Superior temporal gyrus (tissue), 1 donor: ENCODE measurements around the gene LDOC1.
A peak's percentile ranks its signal among the peaks of the same experiment; 100 is the strongest.
"Not testable (repeated sequence)": the region's sequence is repeated elsewhere in the genome, so short reads cannot be mapped to it uniquely, and the experiment has no call there.

Source experiments
- DNase-seq: peaks from one replicate; pipeline ENCODE4 v3.0.0-alpha.2; 2016; ENCODE audit errors: extremely low spot score

The LDOC1 gene

GRCh38 chrX:141176586-141177451 is at the start of gene LDOC1:
LDOC1 (minus strand) TSS chrX:141177129; CDS start chrX:141177021, 108 bp downstream.
- DNase-seq, result peak; percentile 79

DNA sequence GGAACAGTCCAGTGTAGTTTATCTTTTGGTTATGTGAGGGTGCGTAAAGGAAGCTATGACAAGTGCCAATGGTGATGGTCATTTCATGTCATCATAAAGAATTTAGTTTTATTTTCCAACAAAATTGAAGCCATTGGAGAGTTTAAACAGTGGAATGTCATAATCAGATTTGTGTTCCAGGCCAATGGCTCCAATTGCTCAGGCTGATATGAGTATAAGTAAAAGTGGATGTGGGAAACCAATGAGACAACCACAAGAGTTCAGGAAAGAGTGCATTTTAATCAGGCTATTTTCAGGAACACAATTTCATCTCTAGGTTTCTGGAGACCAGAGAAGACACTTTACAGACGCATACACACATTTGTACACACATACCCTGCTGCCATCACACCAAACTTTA is 44.7 kb upstream of the LDOC1 start:
- no peak for DNase-seq

- DNase-seq, result no peak
These were observed 43.5 kb upstream of the LDOC1 start for GRCh38 chrX:141220342-141221008.

- DNase-seq, result no peak
These were observed 37.3 kb upstream of the LDOC1 start for GRCh38 chrX:141214196-141214595.

DNA sequence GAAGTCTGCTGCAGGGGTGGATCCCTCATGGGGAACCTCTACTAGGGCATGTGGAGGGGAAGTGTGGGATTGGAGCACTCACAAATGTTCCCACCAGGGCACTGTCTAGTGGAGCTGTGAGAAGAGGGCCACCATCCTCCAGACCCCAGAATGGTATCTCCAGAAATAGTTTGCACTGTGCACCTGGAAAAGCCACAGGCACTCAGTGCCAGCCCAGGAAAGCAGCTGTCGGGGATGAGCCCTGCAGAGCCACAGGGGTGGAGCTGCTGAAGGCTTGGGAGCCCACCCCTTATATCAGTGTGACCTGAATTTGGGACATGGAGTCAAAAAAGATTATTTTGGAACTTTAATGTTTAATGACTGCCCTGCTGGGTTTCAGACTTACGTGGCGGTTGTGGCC is 25.0 kb upstream of the LDOC1 start:
- no peak for DNase-seq

- DNase-seq, result not testable (repeated sequence)
These were observed 11.6 kb upstream of the LDOC1 start for GRCh38 chrX:141188573-141188972.

DNA sequence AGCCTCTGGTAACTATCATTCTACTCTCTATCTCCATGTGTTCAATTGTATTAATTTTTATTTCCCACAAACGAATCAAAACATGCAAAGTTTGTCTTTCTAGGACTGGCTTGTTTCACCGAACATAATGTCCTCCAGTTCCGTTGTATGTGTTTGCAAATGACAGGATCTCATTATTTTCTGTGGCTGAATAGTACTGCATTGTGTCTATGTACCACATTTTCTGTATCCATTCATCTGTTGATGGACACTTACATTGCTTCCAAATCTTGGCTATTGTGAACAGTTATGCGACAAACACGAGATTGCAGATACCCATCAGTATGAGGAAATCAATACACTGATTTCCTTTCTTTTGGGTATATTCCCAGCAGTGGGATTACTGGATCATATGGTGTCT is 8.4 kb upstream of the LDOC1 start:
- DNase-seq, result peak; percentile 55

DNA sequence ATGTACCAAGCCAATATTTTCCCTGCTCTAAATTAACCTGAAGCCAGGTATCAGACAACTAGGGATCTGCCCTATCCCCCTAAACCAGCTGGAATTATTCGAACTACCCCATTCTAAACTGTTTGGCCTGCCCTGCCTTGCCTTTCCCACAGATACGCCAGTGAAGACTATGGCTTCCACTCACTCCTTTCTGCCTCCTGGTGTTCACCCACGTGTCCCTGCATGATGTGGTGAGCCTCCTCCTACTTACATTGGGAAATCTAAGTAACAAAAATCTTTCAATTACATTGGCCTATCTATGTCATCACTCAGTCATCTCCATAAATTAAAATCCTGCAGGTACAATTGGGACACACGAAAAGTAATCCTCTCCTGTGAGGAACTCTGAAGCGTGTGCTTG is 6.1 kb upstream of the LDOC1 start:
- DNase-seq, result no peak

DNA sequence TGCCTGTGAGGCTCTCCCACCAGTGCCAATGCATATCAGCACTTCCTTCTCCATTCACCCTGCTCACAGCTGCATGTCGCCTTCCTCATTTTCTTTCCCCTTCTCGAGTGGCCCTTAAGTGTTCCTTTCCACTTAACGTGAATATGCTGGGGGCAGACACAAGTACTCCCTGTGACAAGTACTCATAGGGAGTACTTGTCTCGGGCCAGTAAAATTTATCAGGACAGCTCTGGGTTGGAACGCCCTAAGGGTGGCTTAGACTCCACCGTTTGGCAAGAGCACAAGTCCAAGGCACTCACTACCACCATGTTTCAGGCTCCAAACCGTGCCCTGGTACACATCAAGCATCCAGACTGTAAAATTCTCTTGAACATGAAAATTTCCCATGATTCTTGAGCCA is 3.9 kb upstream of the LDOC1 start:
- no peak for DNase-seq

- DNase-seq, result no peak
These were observed 1.1 kb downstream of the LDOC1 start for GRCh38 chrX:141175786-141176185.

- no peak for DNase-seq
These were observed 12.5 kb downstream of the LDOC1 start for GRCh38 chrX:141164406-141164805.

GRCh38 chrX:141158084-141158483 is 18.8 kb downstream of the LDOC1 start:
- DNase-seq, result no peak

DNA sequence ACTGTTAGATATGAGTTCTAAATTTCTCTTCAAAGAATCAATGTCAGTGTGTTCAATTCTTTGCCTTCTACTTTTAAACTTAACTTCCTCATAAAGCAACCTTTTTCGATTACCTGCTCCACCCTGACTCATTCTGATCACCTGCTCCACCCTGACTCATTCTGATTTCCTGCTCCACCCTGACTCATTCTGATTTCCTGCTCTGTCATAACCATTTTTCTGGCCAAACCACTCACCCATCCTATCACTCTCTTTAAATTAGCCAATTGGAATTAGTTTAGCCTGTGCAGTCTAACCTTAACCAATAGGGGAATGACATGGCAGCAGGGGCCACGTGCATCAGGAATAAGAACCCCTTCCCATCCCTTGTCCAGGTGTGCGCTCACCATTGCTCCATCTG is 21.7 kb downstream of the LDOC1 start:
- not testable (repeated sequence) for DNase-seq

GRCh38 chrX:141142946-141143345 is 34.0 kb downstream of the LDOC1 start:
- no peak for DNase-seq

DNA sequence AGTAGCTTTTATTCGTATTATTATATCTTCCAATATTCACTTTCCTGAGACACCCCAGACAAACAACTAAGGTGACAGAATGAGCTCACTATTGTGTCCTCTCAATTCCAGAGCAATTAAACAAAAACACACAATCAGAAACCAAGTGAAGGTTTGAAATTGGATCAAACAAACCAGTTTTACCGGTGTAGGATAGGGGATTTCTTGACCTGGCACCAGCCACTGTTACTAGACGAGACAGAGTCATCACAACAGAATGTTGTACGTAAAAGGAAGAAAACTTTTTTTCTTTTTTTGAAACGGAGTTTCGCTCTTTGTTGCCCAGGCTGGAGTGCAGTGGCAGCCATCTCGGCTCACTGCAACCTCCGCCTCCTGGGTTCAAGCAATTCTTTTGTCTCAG is 43.7 kb downstream of the LDOC1 start:
- no peak for DNase-seq

DNA sequence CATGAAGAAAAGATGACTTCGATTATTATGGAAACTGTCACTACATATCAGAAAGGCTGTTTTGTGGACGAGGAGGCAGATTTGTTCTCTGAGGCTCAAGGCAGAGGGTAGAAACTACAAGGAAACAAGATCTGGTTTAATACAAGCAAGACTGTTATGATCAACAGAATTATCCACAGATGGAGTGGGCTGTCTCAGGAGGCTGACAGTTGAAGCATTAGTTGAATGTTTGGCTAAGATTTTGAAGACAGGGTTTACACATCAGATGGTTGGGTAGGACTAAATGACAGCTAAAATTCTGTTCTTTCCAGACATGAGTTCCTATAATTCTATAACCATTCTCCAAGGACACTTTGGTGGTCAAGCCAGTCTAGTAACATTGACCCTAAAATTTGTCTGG is 49.8 kb downstream of the LDOC1 start:
- DNase-seq, result no peak
